ENCODE measurements around the gene WWP2.

The WWP2 gene

DNA sequence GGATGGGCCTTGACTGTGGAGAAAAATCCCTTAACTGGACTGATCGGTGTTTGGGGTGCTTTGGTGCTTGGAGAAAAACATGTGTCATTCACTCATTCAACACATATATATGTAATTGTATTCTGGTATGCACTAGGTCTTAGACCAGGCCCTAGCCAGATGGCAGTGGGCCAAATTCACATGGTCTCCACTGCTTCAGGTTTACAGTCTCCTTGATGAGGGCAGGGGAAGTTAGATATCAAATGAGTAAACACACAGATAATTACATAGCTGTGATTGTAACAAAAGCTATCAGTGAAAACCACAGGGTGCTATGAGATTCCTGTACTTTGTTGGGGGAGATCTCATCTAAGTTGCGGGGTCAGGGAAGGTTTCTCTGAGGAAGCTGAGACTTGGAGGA lies 78.8 kb downstream of the WWP2 start:
- no peak for DNase-seq
- Mint-ChIP-seq H3K36me3 (ENCODE audit: low read depth) (peaks cover 36% of the 10 kb centered on the region), H3K27me3 (ENCODE audit: low read depth, poor library complexity) (no peaks in the 10 kb centered on the region), H3K27ac (no peak overlapping the region), H3K9me3 (no peaks in the 10 kb centered on the region), H3K4me1 (peaks cover 48% of the 10 kb centered on the region), H3K4me3 (no peak overlapping the region)
- TF ChIP-seq, protein P1, sequence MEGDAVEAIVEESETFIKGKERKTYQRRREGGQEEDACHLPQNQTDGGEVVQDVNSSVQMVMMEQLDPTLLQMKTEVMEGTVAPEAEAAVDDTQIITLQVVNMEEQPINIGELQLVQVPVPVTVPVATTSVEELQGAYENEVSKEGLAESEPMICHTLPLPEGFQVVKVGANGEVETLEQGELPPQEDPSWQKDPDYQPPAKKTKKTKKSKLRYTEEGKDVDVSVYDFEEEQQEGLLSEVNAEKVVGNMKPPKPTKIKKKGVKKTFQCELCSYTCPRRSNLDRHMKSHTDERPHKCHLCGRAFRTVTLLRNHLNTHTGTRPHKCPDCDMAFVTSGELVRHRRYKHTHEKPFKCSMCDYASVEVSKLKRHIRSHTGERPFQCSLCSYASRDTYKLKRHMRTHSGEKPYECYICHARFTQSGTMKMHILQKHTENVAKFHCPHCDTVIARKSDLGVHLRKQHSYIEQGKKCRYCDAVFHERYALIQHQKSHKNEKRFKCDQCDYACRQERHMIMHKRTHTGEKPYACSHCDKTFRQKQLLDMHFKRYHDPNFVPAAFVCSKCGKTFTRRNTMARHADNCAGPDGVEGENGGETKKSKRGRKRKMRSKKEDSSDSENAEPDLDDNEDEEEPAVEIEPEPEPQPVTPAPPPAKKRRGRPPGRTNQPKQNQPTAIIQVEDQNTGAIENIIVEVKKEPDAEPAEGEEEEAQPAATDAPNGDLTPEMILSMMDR (IDR thresholded peaks at IDR 0.05), result no peak

DNA sequence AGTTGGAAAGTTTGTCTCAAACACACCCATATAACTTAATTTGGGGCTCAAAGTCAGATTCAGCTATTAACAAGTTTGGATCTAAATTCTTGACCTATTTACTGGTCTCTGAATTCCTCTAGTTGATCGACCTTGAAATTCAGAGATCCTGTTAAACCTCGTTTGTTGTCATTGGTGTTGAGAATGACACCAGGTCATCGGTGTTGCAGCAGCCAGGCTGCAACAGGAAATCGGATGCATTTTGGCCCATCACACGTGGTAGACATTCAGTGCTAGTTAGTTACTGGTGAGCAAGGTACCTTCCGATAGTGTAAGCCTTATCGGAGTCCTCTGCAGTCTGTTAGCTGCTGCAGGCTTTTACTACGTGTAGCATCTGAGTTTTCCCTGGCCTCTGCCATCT lies 82.3 kb downstream of the WWP2 start:
- no peak overlapping the region for H3K27ac Mint-ChIP-seq
- no peak for DNase-seq
- peaks cover 55% of the 10 kb centered on the region for H3K4me1 Mint-ChIP-seq
- H3K27me3 Mint-ChIP-seq (ENCODE audit: low read depth, poor library complexity), result no peaks in the 10 kb centered on the region
- H3K36me3 Mint-ChIP-seq (ENCODE audit: low read depth), result peaks cover 40% of the 10 kb centered on the region
- TF ChIP-seq, protein P1 (IDR thresholded peaks at IDR 0.05), result no peak
- no peaks in the 10 kb centered on the region for H3K9me3 Mint-ChIP-seq
- H3K4me3 Mint-ChIP-seq, result no peak overlapping the region

DNA sequence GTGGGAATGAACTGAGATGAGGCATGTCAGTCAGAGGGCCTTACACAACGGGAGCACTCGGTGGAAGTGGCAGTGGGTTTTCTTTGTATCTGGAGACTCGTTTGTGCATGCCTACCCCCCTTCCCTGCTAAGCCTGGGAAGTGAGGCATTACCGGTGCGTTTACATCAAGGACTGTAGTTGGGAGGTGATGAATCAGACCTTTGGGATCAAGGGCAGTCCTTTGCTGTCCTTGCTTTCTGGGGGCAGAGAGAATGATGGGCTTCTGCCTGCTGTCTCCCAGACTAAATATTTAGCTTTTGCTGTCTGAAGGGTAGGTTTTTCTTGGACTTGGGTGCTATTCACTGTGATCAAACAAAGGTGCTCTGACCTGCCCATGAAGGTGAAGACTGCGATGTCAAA lies 83.0 kb downstream of the WWP2 start:
- H3K27ac Mint-ChIP-seq, result peak overlapping the region; percentile 80
- peak overlapping the region; percentile 56 for H3K4me3 Mint-ChIP-seq
- peaks cover 42% of the 10 kb centered on the region for H3K36me3 Mint-ChIP-seq (ENCODE audit: low read depth)
- peaks cover 60% of the 10 kb centered on the region for H3K4me1 Mint-ChIP-seq
- H3K9me3 Mint-ChIP-seq, result no peaks in the 10 kb centered on the region
- TF ChIP-seq, protein P1 (IDR thresholded peaks at IDR 0.05), result no peak
- DNase-seq, result no peak
- H3K27me3 Mint-ChIP-seq (ENCODE audit: low read depth, poor library complexity), result no peaks in the 10 kb centered on the region

DNA sequence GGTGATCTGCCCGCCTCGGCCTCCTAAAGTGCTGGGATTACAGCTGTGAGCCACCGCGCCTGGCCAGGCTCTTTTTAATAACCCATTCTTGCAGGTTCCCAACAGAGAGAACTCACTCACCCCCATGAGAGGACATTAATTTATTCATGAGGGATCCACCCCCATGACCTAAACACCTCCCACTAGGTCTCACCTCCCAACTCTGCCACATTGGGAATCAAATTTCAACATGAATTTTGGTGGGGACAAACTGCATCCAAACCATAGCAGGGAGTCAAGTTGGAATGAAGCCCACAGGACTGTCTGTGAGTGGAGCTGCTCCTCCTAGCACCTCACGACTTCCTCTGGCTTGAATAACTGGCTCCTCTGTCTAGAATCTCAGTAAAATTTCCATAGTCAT lies 85.5 kb downstream of the WWP2 start:
- TF ChIP-seq, protein P1 (IDR thresholded peaks at IDR 0.05), result no peak
- Mint-ChIP-seq H3K36me3 (ENCODE audit: low read depth) (peaks cover 29% of the 10 kb centered on the region), H3K4me3 (no peak overlapping the region), H3K9me3 (no peaks in the 10 kb centered on the region), H3K4me1 (peaks cover 68% of the 10 kb centered on the region), H3K27me3 (ENCODE audit: low read depth, poor library complexity) (peaks cover 3% of the 10 kb centered on the region), H3K27ac (peak overlapping the region; percentile 74)
- no peak for DNase-seq

DNA sequence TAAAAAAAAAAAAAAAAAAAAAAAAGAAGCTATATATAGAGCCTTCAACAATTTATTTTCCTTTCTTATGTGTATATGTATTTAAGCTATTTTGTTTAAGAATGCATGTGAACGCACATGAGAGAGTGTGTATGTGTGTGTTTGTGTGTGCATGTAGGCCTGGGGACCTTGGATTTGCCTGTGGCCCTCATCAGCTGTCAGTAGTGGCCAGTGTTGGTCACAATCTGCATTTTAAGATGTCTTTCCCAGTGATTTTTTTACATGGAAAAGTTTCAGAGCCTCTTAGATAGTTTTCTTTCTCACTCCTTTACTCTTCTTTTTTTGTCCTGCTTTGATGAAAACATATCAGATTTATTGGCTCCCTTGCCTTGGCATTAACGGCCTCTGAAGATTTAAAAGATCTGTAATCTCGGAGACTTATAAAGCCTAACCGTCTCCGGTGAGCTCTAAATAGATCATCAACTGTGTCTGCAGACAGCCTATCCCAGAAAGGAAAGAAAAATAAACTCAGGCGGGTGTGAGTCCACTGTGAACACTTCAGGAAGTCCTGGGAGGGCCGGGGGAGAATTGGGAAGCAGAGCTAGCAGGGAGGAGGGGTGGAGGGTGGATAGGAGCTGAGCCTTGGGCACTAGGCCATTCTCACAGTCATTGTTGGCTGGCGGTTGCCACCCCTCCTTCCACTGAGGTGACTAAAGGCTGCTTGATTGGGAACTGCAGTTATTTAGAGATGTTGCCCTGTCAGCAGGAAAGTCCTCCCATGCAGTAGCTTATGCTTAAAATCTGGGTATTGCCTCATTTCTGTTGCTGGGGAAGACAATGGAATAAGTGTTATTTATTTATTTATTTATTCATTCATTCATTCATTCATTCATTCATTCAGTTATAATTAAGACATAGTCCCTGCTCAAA lies 86.8 kb downstream of the WWP2 start:
- Mint-ChIP-seq H3K4me3 (peak overlapping the region; percentile 19), H3K36me3 (ENCODE audit: low read depth) (peaks cover 30% of the 10 kb centered on the region), H3K27me3 (ENCODE audit: low read depth, poor library complexity) (peaks cover 3% of the 10 kb centered on the region), H3K4me1 (peaks cover 71% of the 10 kb centered on the region), H3K27ac (peak overlapping the region; percentile 92), H3K9me3 (no peaks in the 10 kb centered on the region)
- peak; percentile 31 for DNase-seq
- TF ChIP-seq, protein P1 (IDR thresholded peaks at IDR 0.05), result no peak
